RWPE2 (cell line): ENCODE measurements around the gene RGS9.

Experiments used
- ATAC-seq: fragments of 200-7000 bp; cut with Tn5 transposase; 3 replicates; pipeline ENCODE4 v1.9.1; 2021; ENCODE audit warnings: low read depth
- DNase-seq: peaks from one replicate; pipeline ENCODE4 v3.0.0-alpha.2; 2020; ENCODE audit warnings: low spot score
- H3K27ac ChIP-seq: fragments of 450-650 bp; 2 replicates; pipeline ENCODE4 v1.5.1; 2017; ENCODE audit warnings: mild to moderate bottlenecking; ENCODE audit not compliant: poor library complexity, severe bottlenecking
- H3K27me3 ChIP-seq: fragments of 250-450 bp; sonication (Bioruptor Pico); 2 replicates; pipeline ENCODE4 v1.5.1; 2021; ENCODE audit warnings: mild to moderate bottlenecking, moderate library complexity; ENCODE audit not compliant: insufficient read depth, poor library complexity, severe bottlenecking
- H3K36me3 ChIP-seq: fragments of 250-450 bp; sonication (Bioruptor Pico); 2 replicates; pipeline ENCODE4 v1.5.1; 2020; ENCODE audit warnings: low read depth, mild to moderate bottlenecking, moderate library complexity
- H3K4me1 ChIP-seq: fragments of 250-450 bp; sonication (Bioruptor Pico); 2 replicates; pipeline ENCODE4 v1.5.1; 2021; ENCODE audit warnings: mild to moderate bottlenecking, moderate library complexity; ENCODE audit not compliant: insufficient read depth, poor library complexity, severe bottlenecking
- H3K4me3 ChIP-seq: fragments of 250-450 bp; sonication (Bioruptor Pico); 2 replicates; pipeline ENCODE4 v1.5.1; 2021; ENCODE audit warnings: mild to moderate bottlenecking, moderate library complexity; ENCODE audit not compliant: severe bottlenecking
- H3K9me3 ChIP-seq: fragments of 250-450 bp; sonication (Bioruptor Pico); 2 replicates; pipeline ENCODE4 v1.5.1; 2021; ENCODE audit warnings: mild to moderate bottlenecking, moderate library complexity; ENCODE audit not compliant: severe bottlenecking
- TF ChIP-seq, protein P1 (sequence below): fragments of 450-650 bp; IDR thresholded peaks from one replicate; pipeline ENCODE4 v1.5.1; 2017; ENCODE audit warnings: mild to moderate bottlenecking, moderate library complexity; ENCODE audit not compliant: poor library complexity, severe bottlenecking

The RGS9 gene

GRCh38 chr17:65271296-65271695 is 134.1 kb downstream of the RGS9 start:
- ATAC-seq (no peak), DNase-seq (no peak)
- TF ChIP-seq, protein P1, sequence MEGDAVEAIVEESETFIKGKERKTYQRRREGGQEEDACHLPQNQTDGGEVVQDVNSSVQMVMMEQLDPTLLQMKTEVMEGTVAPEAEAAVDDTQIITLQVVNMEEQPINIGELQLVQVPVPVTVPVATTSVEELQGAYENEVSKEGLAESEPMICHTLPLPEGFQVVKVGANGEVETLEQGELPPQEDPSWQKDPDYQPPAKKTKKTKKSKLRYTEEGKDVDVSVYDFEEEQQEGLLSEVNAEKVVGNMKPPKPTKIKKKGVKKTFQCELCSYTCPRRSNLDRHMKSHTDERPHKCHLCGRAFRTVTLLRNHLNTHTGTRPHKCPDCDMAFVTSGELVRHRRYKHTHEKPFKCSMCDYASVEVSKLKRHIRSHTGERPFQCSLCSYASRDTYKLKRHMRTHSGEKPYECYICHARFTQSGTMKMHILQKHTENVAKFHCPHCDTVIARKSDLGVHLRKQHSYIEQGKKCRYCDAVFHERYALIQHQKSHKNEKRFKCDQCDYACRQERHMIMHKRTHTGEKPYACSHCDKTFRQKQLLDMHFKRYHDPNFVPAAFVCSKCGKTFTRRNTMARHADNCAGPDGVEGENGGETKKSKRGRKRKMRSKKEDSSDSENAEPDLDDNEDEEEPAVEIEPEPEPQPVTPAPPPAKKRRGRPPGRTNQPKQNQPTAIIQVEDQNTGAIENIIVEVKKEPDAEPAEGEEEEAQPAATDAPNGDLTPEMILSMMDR: no peak
- no peak overlapping the region for H3K27ac ChIP-seq
- no peak overlapping the region for H3K4me3 ChIP-seq
- no peaks in the 10 kb centered on the region for H3K9me3 ChIP-seq
- H3K36me3 ChIP-seq: no peaks in the 10 kb centered on the region
- H3K4me1 ChIP-seq: no peaks in the 10 kb centered on the region
- no peaks in the 10 kb centered on the region for H3K27me3 ChIP-seq
